ENCODE measurements around the gene PABPC3. TPM values are rescaled to one million over a fixed set of nuclear protein-coding genes. Genes with fewer than 3 reads are reported as not detected.

Gene PABPC3
- total RNA-seq, 2 experiments from 2014 or later, result 0.63 to 0.79 TPM

DNA sequence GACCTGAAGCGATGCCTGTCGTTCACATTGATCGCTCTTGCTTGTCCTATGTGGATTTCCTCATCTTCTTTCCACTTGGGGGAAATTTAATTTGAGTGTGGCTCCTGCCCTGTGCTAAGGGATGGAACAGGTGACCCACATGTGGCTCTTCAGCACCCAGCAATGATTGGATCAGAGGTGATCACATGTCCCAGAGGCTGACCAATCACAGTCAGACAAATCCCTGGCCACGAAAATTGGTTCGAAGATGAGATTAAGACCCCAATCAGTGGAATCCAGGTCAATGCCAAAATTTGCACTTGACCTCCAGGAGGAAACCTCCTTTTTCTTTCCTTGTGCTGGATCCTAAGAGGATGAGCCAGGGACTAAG, 52.5 kb downstream of the PABPC3 start:
- no peak for DNase-seq
- ChIA-PET POLR2A (no interaction called here), CTCF (no interaction called here)
- Mint-ChIP-seq H3K4me1 (ENCODE audit: low read depth) (no peaks in the 10 kb centered on the region), H3K27ac (no peak overlapping the region), H3K36me3 (ENCODE audit: low read depth) (no peaks in the 10 kb centered on the region), H3K27me3 (ENCODE audit: low read depth) (peaks cover 8% of the 10 kb centered on the region), H3K9me3 (ENCODE audit: insufficient read depth) (no peaks in the 10 kb centered on the region), H3K4me3 (no peak overlapping the region)
- ATAC-seq, result no peak

Other genes with a start within 250 kb of the PABPC3 start
- gene AMER2, start 76.2 kb downstream of the PABPC3 start, total RNA-seq, result not detected
- gene MTMR6, start 191.4 kb downstream of the PABPC3 start, total RNA-seq, result 10 to 100 TPM; 18.4 to 20.0 TPM
- 10 to 100 TPM; 85.6 to 91.0 TPM for gene NUP58, start 205.5 kb downstream of the PABPC3 start, total RNA-seq

Data from activated CD8-positive, alpha-beta T cell treated with anti-CD3 and anti-CD28 coated beads, Interleukin-2, amount 10 ng/mL, durations not matched to agents 7 days and 5 days (primary cell).